Neural crest cell (in vitro differentiated cells): ENCODE data around the gene KCNJ1. TPM values are rescaled to one million over a fixed set of nuclear protein-coding genes. Genes with fewer than 3 reads are reported as not detected.

ENCODE experiments used
- DNase-seq: peaks from one replicate; pipeline ENCODE4 v3.0.0; 2021; ENCODE audit warnings: low read depth, mixed read lengths, low spot score
- H3K27ac Mint-ChIP-seq: one replicate; pipeline ENCODE4 v1.8.0; 2021; ENCODE audit warnings: mild to moderate bottlenecking, mixed read lengths; ENCODE audit not compliant: unreplicated experiment
- H3K27me3 Mint-ChIP-seq: 2 replicates; pipeline ENCODE4 v1.8.0; 2021; ENCODE audit warnings: low read depth, mild to moderate bottlenecking, mixed read lengths
- H3K36me3 Mint-ChIP-seq: 2 replicates; pipeline ENCODE4 v1.8.0; 2021; ENCODE audit warnings: low read depth, mild to moderate bottlenecking, mixed read lengths
- H3K4me1 Mint-ChIP-seq: 2 replicates; pipeline ENCODE4 v1.8.0; 2021; ENCODE audit warnings: mixed read lengths
- H3K4me3 Mint-ChIP-seq: one replicate; pipeline ENCODE4 v1.8.0; 2021; ENCODE audit warnings: mild to moderate bottlenecking, mixed read lengths
- H3K9me3 Mint-ChIP-seq: 2 replicates; pipeline ENCODE4 v1.8.0; 2021; ENCODE audit warnings: mixed read lengths
- total RNA-seq: library from RNA; stranded (reverse); gene quantifications from 2 replicates; pipeline ENCODE4 v1.2.1, GENCODE V29; 2021
- TF ChIP-seq, protein P1 (sequence below): fragments of 200-600 bp; sonication (generic); conservative IDR thresholded peaks from 2 replicates; pipeline ENCODE4 v1.5.0; 2021; ENCODE audit warnings: antibody characterized with exemption, mild to moderate bottlenecking

Gene KCNJ1
- total RNA-seq, 1 donor from 2014 or later: not detected

DNA sequence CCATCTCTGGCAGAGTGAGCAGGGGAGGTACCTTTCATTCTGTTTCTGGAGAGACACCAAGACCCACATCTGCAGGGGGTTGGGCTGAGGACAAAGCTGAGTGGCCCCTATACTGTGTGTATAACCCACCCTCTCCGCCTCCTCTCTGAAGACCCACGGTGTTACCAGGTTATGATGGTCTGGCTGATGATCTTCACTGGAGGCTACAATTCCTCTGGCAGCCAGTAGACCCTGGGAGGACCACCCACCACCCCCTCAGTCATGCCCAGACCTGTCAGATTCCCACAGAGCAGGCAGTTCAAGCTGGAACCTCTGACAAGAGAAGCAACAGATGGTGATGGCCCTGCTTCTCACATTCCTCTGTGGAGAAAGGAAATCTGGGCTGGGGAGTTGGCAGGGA, 11.4 kb upstream of the KCNJ1 start:
- no peak for DNase-seq
- H3K36me3 Mint-ChIP-seq: no peaks in the 10 kb centered on the region
- H3K9me3 Mint-ChIP-seq: no peaks in the 10 kb centered on the region
- peaks cover 16% of the 10 kb centered on the region for H3K27me3 Mint-ChIP-seq
- peaks cover 7% of the 10 kb centered on the region for H3K4me1 Mint-ChIP-seq
- TF ChIP-seq, protein P1, sequence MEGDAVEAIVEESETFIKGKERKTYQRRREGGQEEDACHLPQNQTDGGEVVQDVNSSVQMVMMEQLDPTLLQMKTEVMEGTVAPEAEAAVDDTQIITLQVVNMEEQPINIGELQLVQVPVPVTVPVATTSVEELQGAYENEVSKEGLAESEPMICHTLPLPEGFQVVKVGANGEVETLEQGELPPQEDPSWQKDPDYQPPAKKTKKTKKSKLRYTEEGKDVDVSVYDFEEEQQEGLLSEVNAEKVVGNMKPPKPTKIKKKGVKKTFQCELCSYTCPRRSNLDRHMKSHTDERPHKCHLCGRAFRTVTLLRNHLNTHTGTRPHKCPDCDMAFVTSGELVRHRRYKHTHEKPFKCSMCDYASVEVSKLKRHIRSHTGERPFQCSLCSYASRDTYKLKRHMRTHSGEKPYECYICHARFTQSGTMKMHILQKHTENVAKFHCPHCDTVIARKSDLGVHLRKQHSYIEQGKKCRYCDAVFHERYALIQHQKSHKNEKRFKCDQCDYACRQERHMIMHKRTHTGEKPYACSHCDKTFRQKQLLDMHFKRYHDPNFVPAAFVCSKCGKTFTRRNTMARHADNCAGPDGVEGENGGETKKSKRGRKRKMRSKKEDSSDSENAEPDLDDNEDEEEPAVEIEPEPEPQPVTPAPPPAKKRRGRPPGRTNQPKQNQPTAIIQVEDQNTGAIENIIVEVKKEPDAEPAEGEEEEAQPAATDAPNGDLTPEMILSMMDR: no peak
- H3K4me3 Mint-ChIP-seq: no peak overlapping the region
- H3K27ac Mint-ChIP-seq: no peak overlapping the region

GRCh38 chr11:128877726-128878125, 10.6 kb upstream of the KCNJ1 start:
- H3K4me3 Mint-ChIP-seq: no peak overlapping the region
- TF ChIP-seq, protein P1: no peak
- peaks cover 7% of the 10 kb centered on the region for H3K4me1 Mint-ChIP-seq
- peaks cover 16% of the 10 kb centered on the region for H3K27me3 Mint-ChIP-seq
- H3K27ac Mint-ChIP-seq: no peak overlapping the region
- H3K36me3 Mint-ChIP-seq: no peaks in the 10 kb centered on the region
- H3K9me3 Mint-ChIP-seq: no peaks in the 10 kb centered on the region
- no peak for DNase-seq

DNA sequence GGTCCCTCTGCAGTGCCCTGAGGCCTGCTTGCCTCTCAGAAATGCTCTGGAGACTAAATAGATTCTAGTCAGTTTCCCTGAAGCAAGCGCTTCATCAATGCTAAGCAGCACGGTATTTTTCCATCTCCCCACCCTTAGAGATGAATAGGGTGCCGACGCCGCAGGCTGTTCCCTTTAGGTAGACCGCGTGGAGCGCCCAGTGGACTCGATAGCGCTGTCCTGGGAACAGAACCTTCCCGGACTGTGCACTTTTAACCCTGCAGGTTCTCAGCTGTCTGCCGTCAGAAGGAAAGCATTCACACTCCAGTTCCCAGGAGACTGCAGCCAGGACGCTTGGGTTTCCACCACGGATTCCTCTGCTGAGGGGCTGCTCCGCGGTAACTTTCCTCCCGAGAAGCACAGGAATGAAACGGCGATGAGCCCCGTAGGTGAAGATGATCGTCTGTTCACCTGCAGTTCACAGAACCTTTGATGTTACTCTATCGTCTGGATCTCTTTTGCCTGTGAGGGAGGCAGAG, 9.1 kb upstream of the KCNJ1 start:
- Mint-ChIP-seq H3K9me3 (no peaks in the 10 kb centered on the region), H3K4me3 (no peak overlapping the region), H3K36me3 (no peaks in the 10 kb centered on the region), H3K27ac (no peak overlapping the region), H3K27me3 (peaks cover 19% of the 10 kb centered on the region), H3K4me1 (peaks cover 15% of the 10 kb centered on the region)
- TF ChIP-seq, protein P1: no peak
- no peak for DNase-seq

- peaks cover 19% of the 10 kb centered on the region for H3K27me3 Mint-ChIP-seq
- TF ChIP-seq, protein P1: no peak
- DNase-seq: no peak
- H3K36me3 Mint-ChIP-seq: no peaks in the 10 kb centered on the region
- no peak overlapping the region for H3K4me3 Mint-ChIP-seq
- H3K4me1 Mint-ChIP-seq: peaks cover 17% of the 10 kb centered on the region
- H3K9me3 Mint-ChIP-seq: no peaks in the 10 kb centered on the region
- H3K27ac Mint-ChIP-seq: no peak overlapping the region
These were observed 7.3 kb upstream of the KCNJ1 start for GRCh38 chr11:128874427-128874826.

- DNase-seq: no peak
- Mint-ChIP-seq H3K27me3 (peaks cover 19% of the 10 kb centered on the region), H3K27ac (no peak overlapping the region), H3K4me3 (no peak overlapping the region), H3K4me1 (peaks cover 17% of the 10 kb centered on the region), H3K36me3 (no peaks in the 10 kb centered on the region), H3K9me3 (no peaks in the 10 kb centered on the region)
- TF ChIP-seq, protein P1: no peak
These were observed 5.5 kb upstream of the KCNJ1 start for GRCh38 chr11:128872594-128872993.
